ENCODE results near the gene PSMB9. TPM values are rescaled to one million over a fixed set of nuclear protein-coding genes. Genes with fewer than 3 reads are reported as not detected.
"Not testable (repeated sequence)": the region's sequence is repeated elsewhere in the genome, so short reads cannot be mapped to it uniquely, and the experiment has no call there.

PSMB9 gene
- total RNA-seq, 2 experiments from 2014 or later = 219 to 229 TPM

- peak overlapping the region; percentile 14 for H3K4me3 Mint-ChIP-seq
- DNase-seq (no peak), ATAC-seq (peak; percentile 50)
- no peak for TF ChIP-seq CTCF (IDR thresholded peaks at IDR 0.05)
- no peaks in the 10 kb centered on the region for H3K9me3 Mint-ChIP-seq
- H3K27ac Mint-ChIP-seq = peak overlapping the region; percentile 84
- intact Hi-C loops (cut with micrococcal nuclease) = loop anchor here (1.0 to 5.0 kb wide), 3 partner anchors 15 to 40 kb away; partner anchors contain the start of genes TAP1 and TAP2
- peaks cover 32% of the 10 kb centered on the region for H3K4me1 Mint-ChIP-seq (ENCODE audit: low read depth)
- no peaks in the 10 kb centered on the region for H3K36me3 Mint-ChIP-seq (ENCODE audit: low read depth)
- ChIA-PET CTCF (interaction anchor here (0.7 to 7.1 kb wide), 61 partner anchors 8 to 563 kb away, joined by 3 to 291 read pairs (median 6); partner anchors contain the start of genes BRD2, HLA-DMA, PSMB8 and PSMB9), POLR2A (interaction anchor here (0.6 to 5.9 kb wide), 16 partner anchors 9 to 1912 kb away, joined by 3 to 79 read pairs (median 4); partner anchors contain the start of genes PSMB8, PSMB9, TAP1 and TAP2)
- no peaks in the 10 kb centered on the region for H3K27me3 Mint-ChIP-seq
Measured at GRCh38 chr6:32867554-32868256, 13.7 kb downstream of the PSMB9 start.

- ATAC-seq = peak; percentile 78
- peak; percentile 92 for TF ChIP-seq CTCF (IDR thresholded peaks at IDR 0.05)
- no peaks in the 10 kb centered on the region for H3K27me3 Mint-ChIP-seq
- no peaks in the 10 kb centered on the region for H3K36me3 Mint-ChIP-seq (ENCODE audit: low read depth)
- H3K27ac Mint-ChIP-seq = no peak overlapping the region
- peak; percentile 95 for DNase-seq
- ChIA-PET POLR2A (interaction anchor here (0.6 to 5.9 kb wide), 17 partner anchors 9 to 1913 kb away, joined by 3 to 79 read pairs (median 4); partner anchors contain the start of genes BRD2, PSMB8, PSMB9 and TAP1), CTCF (interaction anchor here (0.7 to 7.1 kb wide), 65 partner anchors 9 to 563 kb away, joined by 3 to 291 read pairs (median 6); partner anchors contain the start of genes BRD2, HLA-DMA, PSMB8 and PSMB9)
- no peak overlapping the region for H3K4me3 Mint-ChIP-seq
- intact Hi-C loops (cut with micrococcal nuclease) = loop anchor here (1.0 to 5.0 kb wide), 2 partner anchors 30 to 41 kb away; partner anchors contain the start of gene TAP2
- no peaks in the 10 kb centered on the region for H3K9me3 Mint-ChIP-seq
- peaks cover 32% of the 10 kb centered on the region for H3K4me1 Mint-ChIP-seq (ENCODE audit: low read depth)
Measured at GRCh38 chr6:32868257-32868788, 14.3 kb downstream of the PSMB9 start.

- CTCF ChIA-PET = interaction anchor here (2.0 to 2.4 kb wide), 2 partner anchors 35 to 111 kb away, joined by 16 to 21 read pairs; partner anchors contain the start of gene TAP2
- H3K27ac Mint-ChIP-seq; H3K36me3 Mint-ChIP-seq (ENCODE audit: low read depth); H3K27me3 Mint-ChIP-seq; POLR2A ChIA-PET; intact Hi-C loops (cut with micrococcal nuclease); H3K4me3 Mint-ChIP-seq; H3K4me1 Mint-ChIP-seq (ENCODE audit: low read depth); ATAC-seq; DNase-seq; H3K9me3 Mint-ChIP-seq: not testable (repeated sequence)
Measured at GRCh38 chr6:32873947-32874346, 20.0 kb downstream of the PSMB9 start.

GRCh38 chr6:32876603-32877002 is 22.6 kb downstream of the PSMB9 start:
- H3K9me3 Mint-ChIP-seq = no peaks in the 10 kb centered on the region
- DNase-seq = no peak
- H3K4me1 Mint-ChIP-seq (ENCODE audit: low read depth) = no peaks in the 10 kb centered on the region
- ChIA-PET POLR2A (interaction anchor here (0.6 to 0.9 kb wide), 2 partner anchors 22 to 105 kb away, joined by 3 read pairs; no protein-coding TSS in a partner anchor), CTCF (interaction anchor here (1.2 to 7.0 kb wide), 8 partner anchors 8 to 108 kb away, joined by 3 to 50 read pairs (median 11); partner anchors contain the start of genes HLA-DMA and TAP2)
- ATAC-seq = no peak
- H3K27ac Mint-ChIP-seq = no peak overlapping the region
- H3K4me3 Mint-ChIP-seq = no peak overlapping the region
- intact Hi-C loops (cut with micrococcal nuclease) = no loop called here
- TF ChIP-seq CTCF (IDR thresholded peaks at IDR 0.05) = no peak
- peaks cover 1% of the 10 kb centered on the region for H3K36me3 Mint-ChIP-seq (ENCODE audit: low read depth)
- H3K27me3 Mint-ChIP-seq = peaks cover 2% of the 10 kb centered on the region

GRCh38 chr6:32879691-32880090 is 25.7 kb downstream of the PSMB9 start:
- no peak overlapping the region for H3K4me3 Mint-ChIP-seq
- H3K9me3 Mint-ChIP-seq = no peaks in the 10 kb centered on the region
- ChIA-PET POLR2A (interaction anchor here (0.6 kb wide), 1 partner anchor 18 kb away, joined by 3 read pairs; no protein-coding TSS in a partner anchor), CTCF (interaction anchor here (0.8 to 7.0 kb wide), 7 partner anchors 9 to 466 kb away, joined by 3 to 50 read pairs (median 8); partner anchors contain the start of gene TAP2)
- no peaks in the 10 kb centered on the region for H3K36me3 Mint-ChIP-seq (ENCODE audit: low read depth)
- intact Hi-C loops (cut with micrococcal nuclease) = no loop called here
- H3K27ac Mint-ChIP-seq = no peak overlapping the region
- H3K4me1 Mint-ChIP-seq (ENCODE audit: low read depth) = peaks cover 6% of the 10 kb centered on the region
- H3K27me3 Mint-ChIP-seq = no peaks in the 10 kb centered on the region
- ATAC-seq (no peak), DNase-seq (no peak)
- no peak for TF ChIP-seq CTCF (IDR thresholded peaks at IDR 0.05)

GRCh38 chr6:32880962-32881361 is 27.0 kb downstream of the PSMB9 start:
- POLR2A ChIA-PET = interaction anchor here (0.7 to 0.9 kb wide), 2 partner anchors 86 to 159 kb away, joined by 3 read pairs; no protein-coding TSS in a partner anchor
- intact Hi-C loops (cut with micrococcal nuclease) = not testable (repeated sequence)

More at GRCh38 chr6:32880962-32881361, 27.0 kb downstream of the PSMB9 start:
- not testable (repeated sequence) for H3K4me3 Mint-ChIP-seq; H3K4me1 Mint-ChIP-seq (ENCODE audit: low read depth); DNase-seq; H3K27me3 Mint-ChIP-seq; H3K9me3 Mint-ChIP-seq; ATAC-seq; H3K36me3 Mint-ChIP-seq (ENCODE audit: low read depth); H3K27ac Mint-ChIP-seq
- CTCF ChIA-PET = interaction anchor here (0.8 to 7.0 kb wide), 7 partner anchors 10 to 467 kb away, joined by 3 to 50 read pairs (median 8); partner anchors contain the start of gene TAP2
